ENCODE results near the gene HBA2.

GRCh38 chr16:194516-194915, 21.8 kb downstream of the HBA2 start:
- TF ChIP-seq, protein P1, sequence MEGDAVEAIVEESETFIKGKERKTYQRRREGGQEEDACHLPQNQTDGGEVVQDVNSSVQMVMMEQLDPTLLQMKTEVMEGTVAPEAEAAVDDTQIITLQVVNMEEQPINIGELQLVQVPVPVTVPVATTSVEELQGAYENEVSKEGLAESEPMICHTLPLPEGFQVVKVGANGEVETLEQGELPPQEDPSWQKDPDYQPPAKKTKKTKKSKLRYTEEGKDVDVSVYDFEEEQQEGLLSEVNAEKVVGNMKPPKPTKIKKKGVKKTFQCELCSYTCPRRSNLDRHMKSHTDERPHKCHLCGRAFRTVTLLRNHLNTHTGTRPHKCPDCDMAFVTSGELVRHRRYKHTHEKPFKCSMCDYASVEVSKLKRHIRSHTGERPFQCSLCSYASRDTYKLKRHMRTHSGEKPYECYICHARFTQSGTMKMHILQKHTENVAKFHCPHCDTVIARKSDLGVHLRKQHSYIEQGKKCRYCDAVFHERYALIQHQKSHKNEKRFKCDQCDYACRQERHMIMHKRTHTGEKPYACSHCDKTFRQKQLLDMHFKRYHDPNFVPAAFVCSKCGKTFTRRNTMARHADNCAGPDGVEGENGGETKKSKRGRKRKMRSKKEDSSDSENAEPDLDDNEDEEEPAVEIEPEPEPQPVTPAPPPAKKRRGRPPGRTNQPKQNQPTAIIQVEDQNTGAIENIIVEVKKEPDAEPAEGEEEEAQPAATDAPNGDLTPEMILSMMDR (IDR thresholded peaks at IDR 0.05) = no peak
- no peak for TF ChIP-seq EZH2 (IDR thresholded peaks at IDR 0.05)
- no peak for TF ChIP-seq EZH2phosphoT487 (IDR thresholded peaks at IDR 0.05)

Measured in neural progenitor cell (in vitro differentiated cells).